GM23338 (cell line): ENCODE results near the gene KIF25. TPM values are rescaled to one million over a fixed set of nuclear protein-coding genes. Genes with fewer than 3 reads are reported as not detected.

ENCODE experiments used
- ATAC-seq: fragments of 200-7000 bp; cut with Tn5 transposase; 3 replicates; pipeline ENCODE4 v1.9.1; 2020
- DNase-seq: peaks from one replicate; pipeline ENCODE4 v3.0.0-alpha.2; 2015; ENCODE audit warnings: low spot score
- H2AFZ ChIP-seq: fragments of 200-600 bp; sonication (generic); 2 replicates; pipeline ENCODE4 v1.8.0; 2016; ENCODE audit warnings: antibody characterized with exemption, mild to moderate bottlenecking, moderate library complexity
- H3F3A ChIP-seq: fragments of 200-600 bp; sonication (generic); replicated peaks from 2 replicates; pipeline ENCODE4 v1.8.0; 2017; ENCODE audit warnings: antibody characterized with exemption, mixed run types, low read depth
- H3K27ac ChIP-seq: fragments of 200-600 bp; sonication (generic); 2 replicates; pipeline ENCODE4 v1.6.1; 2016; ENCODE audit warnings: low read depth
- H3K27me3 ChIP-seq: fragments of 200-600 bp; sonication (generic); 2 replicates; pipeline ENCODE4 v1.8.0; 2016; ENCODE audit warnings: mild to moderate bottlenecking, mixed run types, moderate library complexity; ENCODE audit not compliant: insufficient read depth
- H3K36me3 ChIP-seq: fragments of 200-600 bp; sonication (generic); 2 replicates; pipeline ENCODE4 v1.8.0; 2016; ENCODE audit warnings: mild to moderate bottlenecking; ENCODE audit not compliant: insufficient read depth
- H3K4me1 ChIP-seq: fragments of 200-600 bp; sonication (generic); 2 replicates; pipeline ENCODE4 v1.8.0; 2016; ENCODE audit warnings: mild to moderate bottlenecking, moderate library complexity; ENCODE audit not compliant: insufficient read depth
- H3K4me2 ChIP-seq: fragments of 200-600 bp; sonication (generic); 2 replicates; pipeline ENCODE4 v1.7.1; 2017; ENCODE audit warnings: mixed run types
- H3K4me3 ChIP-seq: fragments of 200-600 bp; sonication (generic); 2 replicates; pipeline ENCODE4 v1.6.1; 2016; ENCODE audit warnings: mixed run types
- H3K79me2 ChIP-seq: fragments of 200-600 bp; sonication (generic); replicated peaks from 2 replicates; pipeline ENCODE4 v1.8.0; 2017; ENCODE audit warnings: mild to moderate bottlenecking; ENCODE audit not compliant: insufficient read depth
- H3K9me2 ChIP-seq: fragments of 200-600 bp; sonication (generic); 2 replicates; pipeline ENCODE4 v1.8.0; 2017; ENCODE audit not compliant: insufficient read depth
- H4K20me1 ChIP-seq: fragments of 200-600 bp; sonication (generic); replicated peaks from 2 replicates; pipeline ENCODE4 v1.8.0; 2017; ENCODE audit warnings: mild to moderate bottlenecking; ENCODE audit not compliant: insufficient read depth
- H3K27ac Mint-ChIP-seq: 2 replicates; pipeline ENCODE4 v1.8.0; 2020; ENCODE audit warnings: inconsistent platforms, mild to moderate bottlenecking, moderate library complexity, mixed read lengths
- H3K27me3 Mint-ChIP-seq: 3 replicates; pipeline ENCODE4 v1.8.0; 2022; ENCODE audit warnings: low read depth, mild to moderate bottlenecking, moderate library complexity, mixed read lengths, inconsistent platforms; ENCODE audit not compliant: insufficient read depth, poor library complexity
- H3K36me3 Mint-ChIP-seq: 3 replicates; pipeline ENCODE4 v1.8.0; 2021; ENCODE audit warnings: low read depth, mild to moderate bottlenecking, inconsistent platforms, moderate library complexity, mixed read lengths
- H3K4me1 Mint-ChIP-seq: 3 replicates; pipeline ENCODE4 v1.8.0; 2020; ENCODE audit warnings: mild to moderate bottlenecking, inconsistent platforms, mixed read lengths
- H3K4me3 Mint-ChIP-seq: 3 replicates; pipeline ENCODE4 v1.8.0; 2021; ENCODE audit warnings: moderate library complexity, mild to moderate bottlenecking, inconsistent platforms, mixed read lengths
- H3K9me3 Mint-ChIP-seq: 3 replicates; pipeline ENCODE4 v1.8.0; 2020; ENCODE audit warnings: moderate library complexity, mild to moderate bottlenecking, inconsistent platforms, mixed read lengths
- CREB1 ChIP-seq: fragments of 250-450 bp; sonication (Bioruptor Pico); IDR thresholded peaks from 2 replicates; pipeline ENCODE4 v1.5.0; 2020; ENCODE audit warnings: low read depth, mild to moderate bottlenecking, moderate library complexity
- EZH2 ChIP-seq: fragments of 200-600 bp; sonication (generic); IDR thresholded peaks from one replicate; pipeline ENCODE4 v1.8.0; 2017; ENCODE audit warnings: antibody characterized with exemption, mild to moderate bottlenecking, low read depth; ENCODE audit not compliant: unreplicated experiment
- EZH2phosphoT487 ChIP-seq: fragments of 200-600 bp; sonication (generic); IDR thresholded peaks from one replicate; pipeline ENCODE4 v1.8.1; 2018; ENCODE audit warnings: antibody characterized with exemption; ENCODE audit not compliant: unreplicated experiment
- JUNB ChIP-seq: IDR thresholded peaks from one replicate; pipeline ENCODE4 v1.6.1; 2016; ENCODE audit warnings: antibody characterized with exemption; ENCODE audit not compliant: unreplicated experiment
- NANOG ChIP-seq: IDR thresholded peaks from 2 replicates; pipeline ENCODE4 v1.6.1; 2016; ENCODE audit warnings: antibody characterized with exemption, borderline replicate concordance
- POLR2AphosphoS5 ChIP-seq: IDR thresholded peaks from 2 replicates; pipeline ENCODE4 v1.6.1; 2016; ENCODE audit warnings: antibody characterized with exemption, low read depth
- STAT1 ChIP-seq: IDR thresholded peaks from one replicate; pipeline ENCODE4 v1.6.1; 2016; ENCODE audit warnings: antibody characterized with exemption; ENCODE audit not compliant: unreplicated experiment
- ZNF114 ChIP-seq: fragments of 250-450 bp; sonication (Bioruptor Pico); IDR thresholded peaks from 2 replicates; pipeline ENCODE4 v1.5.0; 2020; ENCODE audit warnings: mild to moderate bottlenecking, moderate library complexity
- ZNF331 ChIP-seq: fragments of 250-450 bp; sonication (Bioruptor Pico); IDR thresholded peaks from 2 replicates; pipeline ENCODE4 v1.5.0; 2020; ENCODE audit warnings: low read depth, mild to moderate bottlenecking, moderate library complexity
- polyA plus RNA-seq: library from polyadenylated mRNA; unstranded; fragments of >200 nt; fragmentation: Nextera tagmentation; extraction: Ambion mirVana; gene quantifications from 2 replicates; pipeline ENCODE4 v1.2.1, GENCODE V29; 2016
- total RNA-seq: library from RNA; depleted of rRNA; stranded (reverse); fragments of >200 nt; shearing (Covaris generic); gene quantifications from 2 replicates; pipeline ENCODE4 v1.2.3, GENCODE V29; 2014
- TF ChIP-seq, protein P1 (sequence below): IDR thresholded peaks from one replicate; pipeline ENCODE4 v1.6.1; 2018; ENCODE audit warnings: antibody characterized with exemption; ENCODE audit not compliant: unreplicated experiment
- TF ChIP-seq, protein P2 (sequence below), 2 experiments: fragments of 200-600 bp in 1 of 2; sonication (generic) in 1 of 2; conservative IDR thresholded peaks; 2 replicates each; pipeline versions ENCODE4 v1.5.1 to v1.6.1; 2016 to 2017; ENCODE audit warnings: antibody characterized with exemption in 2 of 2, low read depth in 2 of 2, mild to moderate bottlenecking in 2 of 2, moderate library complexity in 1 of 2

Gene KIF25
- total and polyA plus RNA-seq, 2 experiments from 2014 or later = 0.69 to 0.76 TPM

DNA sequence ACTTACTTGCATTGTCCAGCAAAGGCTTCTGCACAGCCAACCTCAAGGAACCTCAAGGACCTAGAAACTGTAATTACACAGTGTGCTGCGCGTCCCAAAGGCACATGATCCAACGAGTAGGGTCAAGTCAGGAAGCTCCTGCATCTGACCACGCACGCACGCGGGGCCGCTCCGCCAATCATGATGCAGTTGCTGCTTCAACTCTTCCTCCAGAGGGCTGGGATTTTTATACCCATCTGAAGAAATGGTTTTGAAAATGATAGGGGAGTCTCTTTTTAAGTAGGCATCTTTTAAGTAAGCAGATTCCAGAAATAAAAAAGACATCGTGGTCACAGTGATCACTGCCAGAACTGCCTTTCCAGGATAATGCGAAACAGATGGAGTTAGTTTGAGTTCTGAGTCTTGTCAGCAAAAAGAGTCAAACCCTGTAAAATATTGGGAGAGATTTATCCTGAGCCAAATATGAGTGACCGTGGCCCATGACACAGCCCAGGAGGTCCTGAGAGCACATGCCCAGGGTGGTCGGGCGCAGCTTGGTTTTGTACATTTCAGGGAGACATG, 34.0 kb downstream of the KIF25 start:
- Histone ChIP-seq H3K27ac (no peak overlapping the region), H4K20me1 (no peaks in the 10 kb centered on the region), H3F3A (peaks cover 13% of the 10 kb centered on the region; the same call in 1 of the 2 replicates), H3K4me3 (no peak overlapping the region), H3K4me2 (no peak overlapping the region), H3K79me2 (no peaks in the 10 kb centered on the region), H3K4me1 (peaks cover 32% of the 10 kb centered on the region), H2AFZ (peak overlapping the region; percentile 56; the same call in 1 of the 2 replicates), H3K27me3 (no peaks in the 10 kb centered on the region; the same call in 1 of the 2 replicates), H3K9me2 (no peaks in the 10 kb centered on the region), H3K36me3 (no peaks in the 10 kb centered on the region)
- DNase-seq = no peak
- TF ChIP-seq, protein P1, sequence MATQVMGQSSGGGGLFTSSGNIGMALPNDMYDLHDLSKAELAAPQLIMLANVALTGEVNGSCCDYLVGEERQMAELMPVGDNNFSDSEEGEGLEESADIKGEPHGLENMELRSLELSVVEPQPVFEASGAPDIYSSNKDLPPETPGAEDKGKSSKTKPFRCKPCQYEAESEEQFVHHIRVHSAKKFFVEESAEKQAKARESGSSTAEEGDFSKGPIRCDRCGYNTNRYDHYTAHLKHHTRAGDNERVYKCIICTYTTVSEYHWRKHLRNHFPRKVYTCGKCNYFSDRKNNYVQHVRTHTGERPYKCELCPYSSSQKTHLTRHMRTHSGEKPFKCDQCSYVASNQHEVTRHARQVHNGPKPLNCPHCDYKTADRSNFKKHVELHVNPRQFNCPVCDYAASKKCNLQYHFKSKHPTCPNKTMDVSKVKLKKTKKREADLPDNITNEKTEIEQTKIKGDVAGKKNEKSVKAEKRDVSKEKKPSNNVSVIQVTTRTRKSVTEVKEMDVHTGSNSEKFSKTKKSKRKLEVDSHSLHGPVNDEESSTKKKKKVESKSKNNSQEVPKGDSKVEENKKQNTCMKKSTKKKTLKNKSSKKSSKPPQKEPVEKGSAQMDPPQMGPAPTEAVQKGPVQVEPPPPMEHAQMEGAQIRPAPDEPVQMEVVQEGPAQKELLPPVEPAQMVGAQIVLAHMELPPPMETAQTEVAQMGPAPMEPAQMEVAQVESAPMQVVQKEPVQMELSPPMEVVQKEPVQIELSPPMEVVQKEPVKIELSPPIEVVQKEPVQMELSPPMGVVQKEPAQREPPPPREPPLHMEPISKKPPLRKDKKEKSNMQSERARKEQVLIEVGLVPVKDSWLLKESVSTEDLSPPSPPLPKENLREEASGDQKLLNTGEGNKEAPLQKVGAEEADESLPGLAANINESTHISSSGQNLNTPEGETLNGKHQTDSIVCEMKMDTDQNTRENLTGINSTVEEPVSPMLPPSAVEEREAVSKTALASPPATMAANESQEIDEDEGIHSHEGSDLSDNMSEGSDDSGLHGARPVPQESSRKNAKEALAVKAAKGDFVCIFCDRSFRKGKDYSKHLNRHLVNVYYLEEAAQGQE = no peak
- TF ChIP-seq ZNF331 (CRISPR knock-in tag) = no peak
- TF ChIP-seq, protein P2, sequence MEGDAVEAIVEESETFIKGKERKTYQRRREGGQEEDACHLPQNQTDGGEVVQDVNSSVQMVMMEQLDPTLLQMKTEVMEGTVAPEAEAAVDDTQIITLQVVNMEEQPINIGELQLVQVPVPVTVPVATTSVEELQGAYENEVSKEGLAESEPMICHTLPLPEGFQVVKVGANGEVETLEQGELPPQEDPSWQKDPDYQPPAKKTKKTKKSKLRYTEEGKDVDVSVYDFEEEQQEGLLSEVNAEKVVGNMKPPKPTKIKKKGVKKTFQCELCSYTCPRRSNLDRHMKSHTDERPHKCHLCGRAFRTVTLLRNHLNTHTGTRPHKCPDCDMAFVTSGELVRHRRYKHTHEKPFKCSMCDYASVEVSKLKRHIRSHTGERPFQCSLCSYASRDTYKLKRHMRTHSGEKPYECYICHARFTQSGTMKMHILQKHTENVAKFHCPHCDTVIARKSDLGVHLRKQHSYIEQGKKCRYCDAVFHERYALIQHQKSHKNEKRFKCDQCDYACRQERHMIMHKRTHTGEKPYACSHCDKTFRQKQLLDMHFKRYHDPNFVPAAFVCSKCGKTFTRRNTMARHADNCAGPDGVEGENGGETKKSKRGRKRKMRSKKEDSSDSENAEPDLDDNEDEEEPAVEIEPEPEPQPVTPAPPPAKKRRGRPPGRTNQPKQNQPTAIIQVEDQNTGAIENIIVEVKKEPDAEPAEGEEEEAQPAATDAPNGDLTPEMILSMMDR (conservative IDR thresholded peaks at IDR 0.05; ENCODE audit: low read depth in 2 of 2) = no peak
- Mint-ChIP-seq H3K4me1 (peaks cover 32% of the 10 kb centered on the region), H3K4me3 (no peak overlapping the region), H3K36me3 (no peaks in the 10 kb centered on the region; the same call in 2 of the 3 replicates), H3K9me3 (peaks cover 10% of the 10 kb centered on the region), H3K27me3 (peaks cover 16% of the 10 kb centered on the region), H3K27ac (peak overlapping the region; percentile 50; the same call in 1 of the 2 replicates)
- no peak for ATAC-seq

DNA sequence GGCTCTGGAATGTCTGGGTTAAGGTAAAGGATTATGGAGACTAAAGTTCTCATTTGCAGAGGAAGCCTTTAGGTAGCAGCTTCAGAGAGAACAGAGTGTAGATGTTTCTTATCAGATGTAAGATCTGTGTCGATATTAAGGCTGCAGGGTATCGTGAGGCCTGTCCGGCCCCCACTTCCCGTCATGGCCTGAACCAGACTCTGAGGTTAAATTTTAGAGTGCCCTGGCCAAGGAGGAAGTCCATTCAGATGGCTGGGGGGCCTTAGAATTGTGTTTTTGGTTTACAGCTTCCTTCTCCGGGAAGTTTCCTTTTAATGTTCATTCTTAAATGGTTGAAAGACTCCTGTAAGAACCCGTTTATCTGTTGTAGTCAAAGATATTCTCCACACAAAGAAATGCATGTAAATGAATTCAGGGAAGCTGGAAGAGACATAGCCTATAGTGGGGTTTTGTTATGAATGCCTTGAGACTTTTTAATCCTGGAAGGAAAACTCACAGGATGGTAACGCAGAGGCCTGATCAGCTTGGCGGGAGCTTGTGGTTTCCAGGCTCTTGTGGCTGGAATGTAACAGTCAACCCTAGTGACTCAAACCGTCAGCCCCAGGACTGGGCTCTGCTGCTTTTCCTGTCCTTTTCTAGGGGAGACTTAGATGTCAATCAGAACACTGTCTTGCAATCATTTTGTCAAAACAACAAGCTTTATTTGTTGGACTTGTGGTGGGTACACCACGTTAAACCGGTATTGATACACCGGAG, 34.7 kb downstream of the KIF25 start:
- Mint-ChIP-seq H3K4me1 (peaks cover 33% of the 10 kb centered on the region), H3K27ac (peak overlapping the region; percentile 50), H3K36me3 (peaks cover 1% of the 10 kb centered on the region), H3K4me3 (no peak overlapping the region), H3K9me3 (peaks cover 14% of the 10 kb centered on the region), H3K27me3 (peaks cover 16% of the 10 kb centered on the region)
- H3K36me3 ChIP-seq = no peaks in the 10 kb centered on the region
- H3K9me2 ChIP-seq = no peaks in the 10 kb centered on the region
- H3K4me3 ChIP-seq = no peak overlapping the region
- peaks cover 34% of the 10 kb centered on the region for H3K4me1 ChIP-seq
- no peak overlapping the region for H3K4me2 ChIP-seq
- H4K20me1 ChIP-seq = no peaks in the 10 kb centered on the region
- no peak for DNase-seq
- H2AFZ ChIP-seq = peak overlapping the region; percentile 56; the same call in 1 of the 2 replicates
- peak; percentile 34 for ATAC-seq
- no peaks in the 10 kb centered on the region; the same call in 1 of the 2 replicates for H3K27me3 ChIP-seq
- peaks cover 13% of the 10 kb centered on the region; the same call in 1 of the 2 replicates for H3F3A ChIP-seq
- no peaks in the 10 kb centered on the region for H3K79me2 ChIP-seq
- H3K27ac ChIP-seq = no peak overlapping the region
- TF ChIP-seq POLR2AphosphoS5 = no peak
- TF ChIP-seq ZNF331 (CRISPR knock-in tag) = no peak
- TF ChIP-seq EZH2phosphoT487 = no peak
- TF ChIP-seq EZH2 = no peak
- TF ChIP-seq JUNB = no peak
- no peak for TF ChIP-seq STAT1
- TF ChIP-seq, protein P2 (conservative IDR thresholded peaks at IDR 0.05; ENCODE audit: low read depth in 2 of 2) = no peak
- TF ChIP-seq, protein P1 = no peak
- no peak for TF ChIP-seq CREB1 (CRISPR knock-in tag)
- no peak for TF ChIP-seq ZNF114
- no peak for TF ChIP-seq NANOG
